Loucy (cell line): ENCODE results near the gene BFAR.

ENCODE experiments used
- EZH2phosphoT487 ChIP-seq: fragments of 200-600 bp; IDR thresholded peaks from 2 replicates; pipeline ENCODE4 v1.6.1; 2018; ENCODE audit warnings: antibody characterized with exemption, mild to moderate bottlenecking, moderate library complexity, borderline replicate concordance
- TF ChIP-seq, protein P1 (sequence below): fragments of 200-600 bp; sonication (generic); conservative IDR thresholded peaks from 2 replicates; pipeline ENCODE4 v1.5.1; 2014; ENCODE audit warnings: mild to moderate bottlenecking, antibody characterized with exemption, low read length

DNA sequence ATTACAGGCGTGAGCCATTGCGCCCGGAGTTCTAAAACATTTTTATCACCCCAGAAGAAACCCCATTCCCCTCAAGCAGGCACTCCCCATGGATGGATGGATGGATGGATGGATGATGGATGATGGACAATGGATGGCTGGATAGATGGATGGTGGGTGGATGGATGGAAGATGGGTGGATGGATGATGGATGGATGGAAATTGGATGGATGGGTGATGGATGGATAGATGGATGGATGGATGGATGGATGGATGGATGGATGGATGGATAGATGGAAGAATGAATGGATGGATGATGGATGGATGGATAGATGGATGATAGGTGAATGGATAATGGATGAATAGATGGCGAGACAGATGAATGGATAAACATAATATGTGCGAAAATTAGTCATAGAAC is 44.9 kb downstream of the BFAR start:
- TF ChIP-seq, protein P1, sequence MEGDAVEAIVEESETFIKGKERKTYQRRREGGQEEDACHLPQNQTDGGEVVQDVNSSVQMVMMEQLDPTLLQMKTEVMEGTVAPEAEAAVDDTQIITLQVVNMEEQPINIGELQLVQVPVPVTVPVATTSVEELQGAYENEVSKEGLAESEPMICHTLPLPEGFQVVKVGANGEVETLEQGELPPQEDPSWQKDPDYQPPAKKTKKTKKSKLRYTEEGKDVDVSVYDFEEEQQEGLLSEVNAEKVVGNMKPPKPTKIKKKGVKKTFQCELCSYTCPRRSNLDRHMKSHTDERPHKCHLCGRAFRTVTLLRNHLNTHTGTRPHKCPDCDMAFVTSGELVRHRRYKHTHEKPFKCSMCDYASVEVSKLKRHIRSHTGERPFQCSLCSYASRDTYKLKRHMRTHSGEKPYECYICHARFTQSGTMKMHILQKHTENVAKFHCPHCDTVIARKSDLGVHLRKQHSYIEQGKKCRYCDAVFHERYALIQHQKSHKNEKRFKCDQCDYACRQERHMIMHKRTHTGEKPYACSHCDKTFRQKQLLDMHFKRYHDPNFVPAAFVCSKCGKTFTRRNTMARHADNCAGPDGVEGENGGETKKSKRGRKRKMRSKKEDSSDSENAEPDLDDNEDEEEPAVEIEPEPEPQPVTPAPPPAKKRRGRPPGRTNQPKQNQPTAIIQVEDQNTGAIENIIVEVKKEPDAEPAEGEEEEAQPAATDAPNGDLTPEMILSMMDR = no peak
- TF ChIP-seq EZH2phosphoT487 = no peak
